Skeletal muscle satellite cell (primary cell): Measurements from ENCODE around the gene NELFA.

Experiments used
- H3K27me3 ChIP-seq: 2 replicates; pipeline ENCODE4 v1.7.0; 2013; ENCODE audit warnings: low read length; ENCODE audit not compliant: control insufficient read depth, insufficient read depth
- H3K36me3 ChIP-seq: 2 replicates; pipeline ENCODE4 v1.7.0; 2013; ENCODE audit warnings: mild to moderate bottlenecking, control low read depth, low read length; ENCODE audit not compliant: insufficient read depth
- H3K4me1 ChIP-seq: 2 replicates; pipeline ENCODE4 v1.7.0; 2013; ENCODE audit warnings: low read length; ENCODE audit not compliant: control insufficient read depth, insufficient read depth
- H3K4me2 ChIP-seq: 2 replicates; pipeline ENCODE4 v1.7.0; 2013; ENCODE audit warnings: mild to moderate bottlenecking, low read length
- H3K4me3 ChIP-seq: 2 replicates; pipeline ENCODE4 v1.7.0; 2013; ENCODE audit warnings: low read length
- H3K9ac ChIP-seq: 2 replicates; pipeline ENCODE4 v1.7.0; 2013; ENCODE audit warnings: mild to moderate bottlenecking, low read depth, low read length, moderate library complexity
- H3K9me3 ChIP-seq: replicated peaks from 2 replicates; pipeline ENCODE4 v1.7.0; 2013; ENCODE audit warnings: mild to moderate bottlenecking, control low read depth, low read length

The NELFA gene

DNA sequence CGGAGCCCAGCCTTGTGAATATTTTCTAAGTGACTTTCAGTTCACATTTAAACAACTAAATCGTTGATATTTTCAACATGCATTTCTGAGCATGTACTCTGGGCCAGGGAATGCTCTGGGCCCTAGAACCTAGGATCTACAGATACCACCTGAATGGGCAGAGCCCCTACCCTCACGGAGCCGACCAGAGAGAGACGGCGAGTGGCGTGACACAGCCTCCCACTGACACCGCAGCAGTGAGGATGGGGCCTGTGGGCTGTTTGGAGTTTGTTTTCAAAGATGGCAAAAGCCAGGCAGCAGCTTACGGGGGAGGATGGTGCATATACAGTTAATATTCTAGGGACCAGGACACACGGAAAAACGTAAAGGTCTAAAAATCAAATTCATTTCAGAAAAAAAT is 17.7 kb downstream of the NELFA start:
- Histone ChIP-seq H3K4me2 (no peak overlapping the region), H3K36me3 (peaks cover 34% of the 10 kb centered on the region), H3K4me3 (no peak overlapping the region), H3K9me3 (no peaks in the 10 kb centered on the region), H3K9ac (no peak overlapping the region), H3K4me1 (no peaks in the 10 kb centered on the region), H3K27me3 (no peaks in the 10 kb centered on the region)

GRCh38 chr4:1990676-1991075 is 18.1 kb downstream of the NELFA start:
- H3K36me3 ChIP-seq: peaks cover 38% of the 10 kb centered on the region
- H3K4me1 ChIP-seq: no peaks in the 10 kb centered on the region
- H3K9me3 ChIP-seq: no peaks in the 10 kb centered on the region

DNA sequence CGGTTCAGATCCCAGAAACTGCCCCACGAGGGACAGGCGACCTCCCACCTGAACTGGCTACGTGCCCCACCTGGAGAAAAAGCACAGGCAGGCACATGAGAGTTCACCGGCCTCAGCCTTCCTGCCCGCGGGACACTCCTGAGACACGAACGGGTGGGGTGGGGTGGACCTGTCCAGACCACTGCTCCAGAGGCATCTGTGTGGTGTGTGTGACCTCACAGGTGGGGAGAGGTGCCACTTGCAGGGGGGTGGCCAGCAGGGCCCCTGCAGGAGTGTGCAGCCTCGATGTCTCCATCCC is 18.5 kb downstream of the NELFA start:
- no peak overlapping the region for H3K9ac ChIP-seq
- H3K4me2 ChIP-seq: no peak overlapping the region
- no peaks in the 10 kb centered on the region for H3K27me3 ChIP-seq
- H3K9me3 ChIP-seq: no peaks in the 10 kb centered on the region
- H3K36me3 ChIP-seq: peaks cover 40% of the 10 kb centered on the region
- no peaks in the 10 kb centered on the region for H3K4me1 ChIP-seq
- no peak overlapping the region for H3K4me3 ChIP-seq

More at GRCh38 chr4:1990676-1991075, 18.1 kb downstream of the NELFA start:
- no peak overlapping the region for H3K9ac ChIP-seq
- H3K4me2 ChIP-seq: no peak overlapping the region
- no peaks in the 10 kb centered on the region for H3K27me3 ChIP-seq
- no peak overlapping the region for H3K4me3 ChIP-seq

DNA sequence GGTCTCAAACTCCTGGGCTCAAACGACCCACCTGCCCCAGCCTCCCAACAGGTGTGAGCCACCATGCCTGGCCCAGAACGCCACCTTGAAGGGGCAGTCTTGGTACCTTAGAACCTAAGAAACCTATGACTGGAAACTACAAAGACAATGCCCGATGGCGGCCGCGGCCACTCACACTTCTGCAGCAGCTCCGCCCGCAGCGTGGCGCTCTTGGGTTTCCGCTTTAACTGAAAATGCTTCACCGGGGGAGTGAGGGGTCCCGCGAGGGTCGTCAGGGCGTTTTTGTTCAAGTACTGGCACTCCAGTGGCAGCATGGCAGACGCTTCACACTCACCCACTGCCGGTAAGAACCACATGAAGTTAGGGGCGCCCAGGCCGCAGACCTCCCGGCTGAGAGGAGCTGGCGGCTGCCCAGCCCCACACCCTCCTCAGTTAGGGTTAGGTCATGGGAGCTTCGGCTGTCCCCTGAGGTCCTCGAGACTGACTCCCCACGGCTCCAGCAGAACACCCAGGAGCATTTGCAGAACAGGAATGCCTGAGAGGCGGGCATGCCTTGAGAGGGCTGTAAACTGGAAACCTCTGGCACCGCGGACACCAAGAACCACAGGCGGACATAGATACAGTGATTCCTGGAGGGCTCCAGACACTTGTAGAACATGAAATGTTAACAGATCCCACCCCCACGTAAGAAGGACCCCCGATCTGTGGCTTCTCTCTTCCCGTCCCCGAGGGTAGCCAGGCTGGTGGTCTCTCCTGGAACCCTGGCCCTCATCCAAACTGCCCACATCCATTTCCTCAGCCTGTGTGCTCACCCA is 19.0 kb downstream of the NELFA start:
- Histone ChIP-seq H3K4me1 (no peaks in the 10 kb centered on the region), H3K9me3 (no peaks in the 10 kb centered on the region), H3K4me3 (no peak overlapping the region), H3K36me3 (peaks cover 44% of the 10 kb centered on the region), H3K9ac (no peak overlapping the region), H3K27me3 (no peaks in the 10 kb centered on the region), H3K4me2 (no peak overlapping the region)

DNA sequence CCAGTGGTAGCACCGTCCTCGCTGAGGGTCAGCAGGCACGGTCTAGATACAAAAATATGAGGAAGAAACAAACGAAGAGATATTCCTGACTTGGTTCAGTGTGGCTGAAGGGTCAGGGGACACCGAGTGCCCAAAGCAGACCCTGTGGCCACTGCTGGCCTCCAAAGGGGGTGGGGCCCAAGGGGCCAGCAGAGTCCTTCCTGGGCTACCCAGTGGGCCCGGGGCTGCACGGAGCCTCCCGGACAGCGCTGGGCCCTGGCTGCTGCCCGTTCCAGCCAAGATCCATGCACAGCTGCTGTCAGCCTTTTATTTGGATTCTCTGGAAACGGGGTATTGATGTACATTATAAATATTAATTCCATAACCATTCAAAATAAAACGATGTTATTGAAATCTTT is 20.4 kb downstream of the NELFA start:
- Histone ChIP-seq H3K9me3 (no peaks in the 10 kb centered on the region), H3K4me2 (no peak overlapping the region), H3K4me3 (no peak overlapping the region), H3K9ac (no peak overlapping the region), H3K27me3 (no peaks in the 10 kb centered on the region), H3K36me3 (peaks cover 58% of the 10 kb centered on the region), H3K4me1 (no peaks in the 10 kb centered on the region)

DNA sequence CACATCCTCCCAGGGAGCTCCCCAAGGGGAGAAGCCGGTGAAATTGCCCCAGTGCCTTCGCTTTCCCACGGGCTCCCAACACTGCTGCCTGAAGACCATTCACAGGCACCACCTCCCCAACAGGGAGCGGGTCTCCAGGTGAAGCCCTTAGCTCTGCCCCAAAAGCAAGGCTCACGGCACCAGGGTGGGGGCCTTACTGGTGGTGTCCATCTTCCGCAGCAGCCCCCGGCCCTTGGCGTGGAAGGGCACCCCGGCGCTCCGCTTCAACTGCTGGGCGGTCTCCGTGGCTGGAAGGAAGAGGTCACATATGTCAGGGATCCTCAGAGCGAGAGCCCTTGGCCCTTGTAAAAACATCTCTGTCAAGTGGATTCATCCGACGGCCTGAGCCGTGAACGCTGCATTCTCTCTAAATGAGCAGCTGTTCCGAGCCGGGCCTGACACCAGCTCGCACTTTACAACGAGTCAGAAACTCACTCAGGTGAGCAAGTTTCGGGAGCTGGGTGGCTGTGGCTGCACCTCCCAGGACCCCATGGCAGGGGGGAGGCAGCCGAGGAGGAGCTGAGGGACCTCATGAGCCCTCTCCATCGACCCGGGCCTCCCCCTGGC is 20.9 kb downstream of the NELFA start:
- no peak overlapping the region for H3K4me2 ChIP-seq
- no peaks in the 10 kb centered on the region for H3K4me1 ChIP-seq
- peaks cover 63% of the 10 kb centered on the region for H3K36me3 ChIP-seq
- no peaks in the 10 kb centered on the region for H3K9me3 ChIP-seq
- H3K4me3 ChIP-seq: no peak overlapping the region
- no peaks in the 10 kb centered on the region for H3K27me3 ChIP-seq
- H3K9ac ChIP-seq: no peak overlapping the region

- H3K4me2 ChIP-seq: no peak overlapping the region
- H3K4me1 ChIP-seq: no peaks in the 10 kb centered on the region
- no peak overlapping the region for H3K4me3 ChIP-seq
Measured at GRCh38 chr4:1987296-1987695, 21.5 kb downstream of the NELFA start.

DNA sequence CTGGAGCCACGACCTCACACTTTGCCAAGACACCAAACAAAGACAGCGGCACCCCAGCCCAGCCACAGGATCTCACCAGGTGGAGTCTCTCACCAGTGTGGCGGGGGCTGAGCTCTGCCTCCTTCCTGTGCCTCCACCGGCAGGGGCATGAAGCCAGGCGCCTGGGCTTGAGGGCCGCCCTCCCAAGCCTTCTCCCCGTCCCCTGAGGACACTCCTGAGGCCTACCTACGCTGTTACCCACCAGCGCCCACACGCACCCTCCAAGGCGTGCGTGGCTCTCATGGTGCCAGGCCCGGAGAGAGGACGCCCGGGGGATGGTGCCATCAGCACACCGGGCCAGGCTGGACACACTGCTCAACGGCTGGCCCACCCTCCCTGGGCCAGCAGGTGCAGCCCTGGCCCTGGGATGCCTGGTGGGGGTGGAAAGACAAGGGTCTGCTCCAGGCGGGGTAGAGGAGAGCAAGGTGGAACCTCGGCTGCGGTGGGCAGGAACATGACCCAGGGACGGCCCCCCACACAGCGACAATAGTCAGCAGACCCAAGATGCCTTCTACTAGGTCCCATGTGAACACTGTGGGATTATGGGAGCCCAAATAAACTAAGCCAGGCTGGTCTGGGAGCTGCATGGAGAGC is 22.1 kb downstream of the NELFA start:
- H3K27me3 ChIP-seq: no peaks in the 10 kb centered on the region
- peaks cover 74% of the 10 kb centered on the region for H3K36me3 ChIP-seq

More at GRCh38 chr4:1987296-1987695, 21.5 kb downstream of the NELFA start:
- H3K27me3 ChIP-seq: no peaks in the 10 kb centered on the region
- no peaks in the 10 kb centered on the region for H3K9me3 ChIP-seq
- H3K9ac ChIP-seq: no peak overlapping the region
- peaks cover 68% of the 10 kb centered on the region for H3K36me3 ChIP-seq

GRCh38 chr4:1985780-1986577 is 22.8 kb downstream of the NELFA start:
- no peak overlapping the region for H3K4me3 ChIP-seq
- peaks cover 80% of the 10 kb centered on the region for H3K36me3 ChIP-seq
- no peaks in the 10 kb centered on the region for H3K9me3 ChIP-seq
- H3K4me2 ChIP-seq: no peak overlapping the region
- no peak overlapping the region for H3K9ac ChIP-seq
- no peaks in the 10 kb centered on the region for H3K27me3 ChIP-seq
- peaks cover 9% of the 10 kb centered on the region for H3K4me1 ChIP-seq

More for the DNA sequence above, 22.1 kb downstream of the NELFA start:
- Histone ChIP-seq H3K9me3 (no peaks in the 10 kb centered on the region), H3K4me3 (no peak overlapping the region), H3K4me2 (no peak overlapping the region), H3K4me1 (peaks cover 3% of the 10 kb centered on the region), H3K9ac (no peak overlapping the region)

- Histone ChIP-seq H3K4me3 (no peak overlapping the region), H3K4me1 (peaks cover 9% of the 10 kb centered on the region), H3K4me2 (no peak overlapping the region), H3K27me3 (no peaks in the 10 kb centered on the region), H3K36me3 (peaks cover 79% of the 10 kb centered on the region), H3K9me3 (no peaks in the 10 kb centered on the region), H3K9ac (no peak overlapping the region)
Measured at GRCh38 chr4:1985294-1985693, 23.5 kb downstream of the NELFA start.

GRCh38 chr4:1984406-1985191 is 24.2 kb downstream of the NELFA start:
- no peak overlapping the region for H3K9ac ChIP-seq
- peaks cover 80% of the 10 kb centered on the region for H3K36me3 ChIP-seq

More at GRCh38 chr4:1984406-1985191, 24.2 kb downstream of the NELFA start:
- Histone ChIP-seq H3K4me1 (peaks cover 9% of the 10 kb centered on the region), H3K4me2 (no peak overlapping the region), H3K27me3 (no peaks in the 10 kb centered on the region), H3K9me3 (no peaks in the 10 kb centered on the region), H3K4me3 (no peak overlapping the region)
